LNCAP (cell line): ENCODE results near the gene CCBE1.
A peak's percentile ranks its signal among the peaks of the same experiment; 100 is the strongest.

Experiments used
- CTCF ChIP-seq: fragments of 450-650 bp; IDR thresholded peaks from 2 replicates; pipeline ENCODE4 v1.5.1; 2017; ENCODE audit warnings: mild to moderate bottlenecking

The CCBE1 gene

GRCh38 chr18:59640721-59641120 lies 56.5 kb downstream of the CCBE1 start:
- no peak for TF ChIP-seq CTCF

GRCh38 chr18:59639821-59640220 lies 57.4 kb downstream of the CCBE1 start:
- no peak for TF ChIP-seq CTCF

- no peak for TF ChIP-seq CTCF
Observed at GRCh38 chr18:59639136-59639535, 58.1 kb downstream of the CCBE1 start.

- no peak for TF ChIP-seq CTCF
Observed at GRCh38 chr18:59633961-59634485, 63.2 kb downstream of the CCBE1 start.

GRCh38 chr18:59633317-59633716 lies 63.9 kb downstream of the CCBE1 start:
- TF ChIP-seq CTCF = no peak

- peak; percentile 83 for TF ChIP-seq CTCF
Observed at GRCh38 chr18:59631583-59632181, 65.5 kb downstream of the CCBE1 start.

- no peak for TF ChIP-seq CTCF
Observed at GRCh38 chr18:59629894-59630293, 67.3 kb downstream of the CCBE1 start.

- TF ChIP-seq CTCF = no peak
Observed at GRCh38 chr18:59628995-59629394, 68.2 kb downstream of the CCBE1 start.
